GM23248 (cell line): ENCODE measurements around the gene MCEMP1. TPM values are rescaled to one million over a fixed set of nuclear protein-coding genes. Genes with fewer than 3 reads are reported as not detected.

ENCODE experiments used
- DNase-seq: peaks from one replicate; pipeline ENCODE4 v3.0.0-alpha.2; 2015
- H2AFZ ChIP-seq: fragments of 200-600 bp; sonication (generic); 2 replicates; pipeline ENCODE4 v1.6.1; 2016; ENCODE audit warnings: antibody characterized with exemption
- H3F3A ChIP-seq: fragments of 200-600 bp; sonication (generic); 2 replicates; pipeline ENCODE4 v1.6.1; 2016; ENCODE audit warnings: mild to moderate bottlenecking, antibody characterized with exemption, mixed run types; ENCODE audit not compliant: insufficient read depth
- H3K27ac ChIP-seq: fragments of 200-600 bp; sonication (generic); 2 replicates; pipeline ENCODE4 v1.5.1; 2016; ENCODE audit warnings: mild to moderate bottlenecking
- H3K27me3 ChIP-seq: fragments of 200-600 bp; sonication (generic); replicated peaks from 2 replicates; pipeline ENCODE4 v1.6.1; 2016; ENCODE audit warnings: mild to moderate bottlenecking; ENCODE audit not compliant: insufficient read depth
- H3K36me3 ChIP-seq: fragments of 200-600 bp; sonication (generic); 2 replicates; pipeline ENCODE4 v1.6.1; 2016; ENCODE audit warnings: low read depth, mild to moderate bottlenecking
- H3K4me1 ChIP-seq: fragments of 200-600 bp; sonication (generic); 2 replicates; pipeline ENCODE4 v1.6.1; 2016; ENCODE audit warnings: mild to moderate bottlenecking; ENCODE audit not compliant: insufficient read depth
- H3K4me2 ChIP-seq: fragments of 200-600 bp; sonication (generic); one replicate; pipeline ENCODE4 v1.6.1; 2016; ENCODE audit warnings: mild to moderate bottlenecking; ENCODE audit not compliant: unreplicated experiment
- H3K4me3 ChIP-seq: fragments of 200-600 bp; sonication (generic); 2 replicates; pipeline ENCODE4 v1.5.1; 2016; ENCODE audit warnings: mild to moderate bottlenecking
- H3K79me2 ChIP-seq: fragments of 200-600 bp; sonication (generic); 2 replicates; pipeline ENCODE4 v1.6.1; 2016; ENCODE audit warnings: mild to moderate bottlenecking; ENCODE audit not compliant: insufficient read depth
- H3K9ac ChIP-seq: fragments of 200-600 bp; sonication (generic); 2 replicates; pipeline ENCODE4 v1.6.1; 2016; ENCODE audit warnings: mild to moderate bottlenecking
- H3K9me2 ChIP-seq: fragments of 200-600 bp; sonication (generic); 2 replicates; pipeline ENCODE4 v1.6.1; 2016; ENCODE audit warnings: mixed run types, mild to moderate bottlenecking, moderate library complexity; ENCODE audit not compliant: insufficient read depth
- H3K9me3 ChIP-seq: fragments of 200-600 bp; sonication (generic); one replicate; pipeline ENCODE4 v1.6.1; 2017; ENCODE audit warnings: low read depth
- H4K20me1 ChIP-seq: fragments of 200-600 bp; sonication (generic); 2 replicates; pipeline ENCODE4 v1.6.0; 2016; ENCODE audit not compliant: insufficient read depth
- EZH2 ChIP-seq: fragments of 200-600 bp; sonication (generic); IDR thresholded peaks from 2 replicates; pipeline ENCODE4 v1.6.1; 2018; ENCODE audit warnings: antibody characterized with exemption, mild to moderate bottlenecking; ENCODE audit not compliant: insufficient read depth, poor library complexity, severe bottlenecking
- EZH2phosphoT487 ChIP-seq: fragments of 200-600 bp; sonication (generic); IDR thresholded peaks from 2 replicates; pipeline ENCODE4 v1.6.1; 2018; ENCODE audit warnings: antibody characterized with exemption, moderate library complexity, mild to moderate bottlenecking, low read depth; ENCODE audit not compliant: insufficient read depth
- WGBS, 2 experiments: methylation state at CpG; one replicate each; pipeline ENCODE4 v1.1.6; 2015 to 2017; ENCODE audit warnings: low lambda C conversion rate in 2 of 2, low coverage in 1 of 2; ENCODE audit errors: missing lambda C conversion rate in 2 of 2; 5-methylcytosine and 5-hydroxymethylcytosine counted together
- in situ Hi-C: fragments of 300-500 bp; cut with MboI; formaldehyde crosslinking; loops from 2 replicates; pipeline ENCODE4 v1.15.0; 2020
- polyA plus RNA-seq: library from polyadenylated mRNA; unstranded; fragments of >200 nt; fragmentation: Nextera tagmentation; extraction: Ambion mirVana; gene quantifications from 2 replicates; pipeline ENCODE4 v1.2.1, GENCODE V29; 2016
- total RNA-seq: library from RNA; depleted of rRNA; stranded (reverse); fragments of >200 nt; shearing (Covaris generic); gene quantifications from 2 replicates; pipeline ENCODE4 v1.2.3, GENCODE V29; 2014

Gene MCEMP1
- total and polyA plus RNA-seq, 2 experiments from 2014 or later: not detected

GRCh38 chr19:7639863-7640348 is 37.0 kb upstream of the MCEMP1 start:
- no peaks in the 10 kb centered on the region for H4K20me1 ChIP-seq
- H3K4me1 ChIP-seq: no peaks in the 10 kb centered on the region
- 0 out of 2 replicates have a peak, but pooled peaks cover 7% of the 10 kb centered on the region for H3K27me3 ChIP-seq
- no peaks in the 10 kb centered on the region for H3K79me2 ChIP-seq
- no peaks in the 10 kb centered on the region for H3K9me3 ChIP-seq
- DNase-seq: no peak
- H3F3A ChIP-seq: no peaks in the 10 kb centered on the region
- 76 to 79% methylated on average over 13 of the region's 13 CpGs for WGBS, 2 experiments
- in situ Hi-C loops: no loop called here
- no peaks in the 10 kb centered on the region for H3K36me3 ChIP-seq
- no peak overlapping the region for H3K9ac ChIP-seq
- H3K27ac ChIP-seq: no peak overlapping the region
- no peak overlapping the region for H3K4me3 ChIP-seq
- H2AFZ ChIP-seq: no peak overlapping the region
- no peaks in the 10 kb centered on the region for H3K9me2 ChIP-seq
- no peak overlapping the region for H3K4me2 ChIP-seq
- TF ChIP-seq EZH2 (no peak), EZH2phosphoT487 (no peak)

GRCh38 chr19:7640803-7641202 is 36.1 kb upstream of the MCEMP1 start:
- TF ChIP-seq EZH2phosphoT487 (no peak), EZH2 (no peak)
- no peaks in the 10 kb centered on the region for H4K20me1 ChIP-seq
- no peaks in the 10 kb centered on the region for H3K9me2 ChIP-seq
- H3K4me2 ChIP-seq: no peak overlapping the region
- no peak overlapping the region for H3K27ac ChIP-seq
- H3F3A ChIP-seq: no peaks in the 10 kb centered on the region
- H3K36me3 ChIP-seq: no peaks in the 10 kb centered on the region
- H3K4me1 ChIP-seq: no peaks in the 10 kb centered on the region
- no peaks in the 10 kb centered on the region for H3K79me2 ChIP-seq
- H3K9me3 ChIP-seq: no peaks in the 10 kb centered on the region
- 0 out of 2 replicates have a peak, but pooled peaks cover 7% of the 10 kb centered on the region for H3K27me3 ChIP-seq
- in situ Hi-C loops: no loop called here
- no peak overlapping the region for H3K9ac ChIP-seq
- no peak for DNase-seq
- no peak overlapping the region for H3K4me3 ChIP-seq
- H2AFZ ChIP-seq: no peak overlapping the region
- 90 to 93% methylated on average over 11 of the region's 11 CpGs for WGBS, 2 experiments

- no peaks in the 10 kb centered on the region for H3K9me2 ChIP-seq
- 82 to 83% methylated on average over 34 to 42 of the region's 43 CpGs for WGBS, 2 experiments
These were observed 35.3 kb upstream of the MCEMP1 start for GRCh38 chr19:7641290-7642276.

GRCh38 chr19:7642295-7643030 is 34.4 kb upstream of the MCEMP1 start:
- WGBS, 2 experiments: 71 to 73% methylated on average over 23 to 27 of the region's 27 CpGs
- H3K4me3 ChIP-seq: no peak overlapping the region
- H3K4me2 ChIP-seq: no peak overlapping the region
- H2AFZ ChIP-seq: no peak overlapping the region
- no peaks in the 10 kb centered on the region for H3F3A ChIP-seq
- H4K20me1 ChIP-seq: no peaks in the 10 kb centered on the region
- no peaks in the 10 kb centered on the region for H3K79me2 ChIP-seq
- no peak overlapping the region for H3K9ac ChIP-seq
- TF ChIP-seq EZH2 (no peak), EZH2phosphoT487 (no peak)
- no peaks in the 10 kb centered on the region for H3K9me2 ChIP-seq
- H3K4me1 ChIP-seq: no peaks in the 10 kb centered on the region
- no peaks in the 10 kb centered on the region for H3K36me3 ChIP-seq
- no peaks in the 10 kb centered on the region for H3K9me3 ChIP-seq
- DNase-seq: no peak
- no peak overlapping the region for H3K27ac ChIP-seq
- 0 out of 2 replicates have a peak, but pooled peaks cover 6% of the 10 kb centered on the region for H3K27me3 ChIP-seq
- in situ Hi-C loops: no loop called here

More at GRCh38 chr19:7641290-7642276, 35.3 kb upstream of the MCEMP1 start:
- H3K9ac ChIP-seq: no peak overlapping the region
- DNase-seq: no peak
- H2AFZ ChIP-seq: no peak overlapping the region
- H4K20me1 ChIP-seq: no peaks in the 10 kb centered on the region
- H3K27me3 ChIP-seq: 0 out of 2 replicates have a peak, but pooled peaks cover 7% of the 10 kb centered on the region
- H3K79me2 ChIP-seq: no peaks in the 10 kb centered on the region
- H3K9me3 ChIP-seq: no peaks in the 10 kb centered on the region
- no peak for TF ChIP-seq EZH2phosphoT487
- no peak for TF ChIP-seq EZH2
- H3K27ac ChIP-seq: no peak overlapping the region
- H3K4me2 ChIP-seq: no peak overlapping the region
- H3K4me1 ChIP-seq: no peaks in the 10 kb centered on the region
- H3K4me3 ChIP-seq: no peak overlapping the region
- in situ Hi-C loops: no loop called here
- no peaks in the 10 kb centered on the region for H3K36me3 ChIP-seq
- H3F3A ChIP-seq: no peaks in the 10 kb centered on the region
